Tibial artery (tissue), 4 donors: ENCODE results near the gene EPB41.
"Not testable (repeated sequence)": the region's sequence is repeated elsewhere in the genome, so short reads cannot be mapped to it uniquely, and the experiment has no call there.

Experiments
- DNase-seq, 2 donors: peaks; one replicate each; pipeline ENCODE4 v3.0.0-alpha.2; 2019
- H3K27ac ChIP-seq, 2 donors: fragments of 200-600 bp; sonication (generic) in 1 of 2; 1 replicate in 1 of 2; 2 replicates in 1 of 2; pipeline ENCODE4 v1.5.1; 2018 to 2019; ENCODE audit warnings: mild to moderate bottlenecking in 1 of 2
- H3K27me3 ChIP-seq, 2 donors: fragments of 200-600 bp; sonication (generic) in 1 of 2; one replicate each; pipeline versions ENCODE4 v1.5.1 to v1.6.0; 2016 to 2019
- H3K36me3 ChIP-seq, 3 donors: fragments of 200-600 bp; sonication (generic) in 2 of 3; one replicate each; pipeline ENCODE4 v1.5.1; 2016 to 2019; ENCODE audit warnings: mild to moderate bottlenecking in 2 of 3
- H3K4me1 ChIP-seq, 4 donors: fragments of 200-600 bp; sonication (generic) in 2 of 4; 1 replicate in 3 of 4; 2 replicates in 1 of 4; pipeline ENCODE4 v1.5.1; 2016 to 2019
- H3K4me3 ChIP-seq, 2 donors: fragments of 200-600 bp; sonication (generic) in 1 of 2; 1 replicate in 1 of 2; 2 replicates in 1 of 2; pipeline ENCODE4 v1.5.1; 2018 to 2019; ENCODE audit warnings: mild to moderate bottlenecking in 2 of 2
- H3K9me3 ChIP-seq, 3 donors: fragments of 200-600 bp; sonication (generic) in 1 of 3; one replicate each; pipeline ENCODE4 v1.5.1; 2016 to 2019
- CTCF ChIP-seq, 2 experiments: fragments of 200-600 bp in 1 of 2; fragments of 450-650 bp in 1 of 2; IDR thresholded peaks; one replicate each; pipeline ENCODE4 v1.5.1; 2017 to 2019; ENCODE audit warnings: antibody characterized with exemption in 2 of 2, mild to moderate bottlenecking in 1 of 2, moderate library complexity in 1 of 2
- intact Hi-C: fragments of 100-400 bp; cut with DNase I; formaldehyde crosslinking; loops from one replicate; pipeline ENCODE4 v1.15.0; 2023; ENCODE audit warnings: low total_unique reads

Gene EPB41

DNA sequence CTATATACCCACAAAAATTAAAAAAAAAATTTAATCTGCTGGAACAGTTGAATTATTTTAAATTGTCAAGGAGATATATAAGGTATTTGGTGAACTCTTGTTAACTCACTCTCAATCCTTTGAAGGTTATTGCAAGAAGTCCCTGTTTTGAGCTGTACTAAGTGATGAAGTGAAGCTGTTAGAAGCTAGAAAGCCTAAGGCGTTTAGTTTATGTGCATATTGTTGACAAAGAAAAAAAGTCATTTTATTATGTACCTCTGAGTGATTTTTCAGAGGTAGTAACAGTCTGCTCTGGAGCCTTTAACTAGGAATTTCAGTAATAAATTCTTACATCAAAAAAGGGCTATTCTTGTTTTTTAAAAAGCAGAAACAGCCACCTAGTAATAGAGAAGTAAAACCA lies 149.7 kb downstream of the EPB41 start:
- Histone ChIP-seq H3K36me3 (peaks cover 0 to 10% (median 0%) of the 10 kb centered on the region in 3 donors), H3K4me1 (no peaks in the 10 kb centered on the region), H3K9me3 (no peaks in the 10 kb centered on the region), H3K27me3 (no peaks in the 10 kb centered on the region), H3K4me3 (no peak overlapping the region), H3K27ac (no peak overlapping the region)
- intact Hi-C loops, result no loop called here
- no peak for DNase-seq
- TF ChIP-seq CTCF (IDR thresholded peaks at IDR 0.05), result no peak

DNA sequence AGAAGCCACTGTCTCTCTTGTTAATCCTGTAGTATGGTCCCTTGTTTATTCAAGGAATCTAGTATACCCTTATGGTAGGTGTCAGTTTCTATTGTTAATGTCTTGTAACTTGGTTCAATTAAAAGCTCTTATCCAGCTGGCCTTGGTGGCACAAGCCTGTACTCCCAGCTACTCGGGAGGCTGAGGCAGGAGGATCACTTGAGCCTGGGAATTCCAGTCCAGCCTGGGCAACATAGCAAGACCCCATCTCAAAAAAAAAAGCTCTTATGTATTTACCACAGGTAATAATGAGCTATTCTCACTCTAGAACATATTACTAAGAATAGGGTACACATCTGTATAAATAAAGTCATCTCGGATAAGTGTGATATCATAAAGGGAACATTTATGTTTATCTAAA lies 162.8 kb downstream of the EPB41 start:
- intact Hi-C loops, result no loop called here
- no peaks in the 10 kb centered on the region for H3K9me3 ChIP-seq
- no peaks in the 10 kb centered on the region for H3K27me3 ChIP-seq
- H3K36me3 ChIP-seq, result no peaks in the 10 kb centered on the region
- no peaks in the 10 kb centered on the region for H3K4me1 ChIP-seq
- DNase-seq, result no peak
- no peak overlapping the region for H3K4me3 ChIP-seq
- no peak overlapping the region for H3K27ac ChIP-seq
- no peak for TF ChIP-seq CTCF (IDR thresholded peaks at IDR 0.05)

DNA sequence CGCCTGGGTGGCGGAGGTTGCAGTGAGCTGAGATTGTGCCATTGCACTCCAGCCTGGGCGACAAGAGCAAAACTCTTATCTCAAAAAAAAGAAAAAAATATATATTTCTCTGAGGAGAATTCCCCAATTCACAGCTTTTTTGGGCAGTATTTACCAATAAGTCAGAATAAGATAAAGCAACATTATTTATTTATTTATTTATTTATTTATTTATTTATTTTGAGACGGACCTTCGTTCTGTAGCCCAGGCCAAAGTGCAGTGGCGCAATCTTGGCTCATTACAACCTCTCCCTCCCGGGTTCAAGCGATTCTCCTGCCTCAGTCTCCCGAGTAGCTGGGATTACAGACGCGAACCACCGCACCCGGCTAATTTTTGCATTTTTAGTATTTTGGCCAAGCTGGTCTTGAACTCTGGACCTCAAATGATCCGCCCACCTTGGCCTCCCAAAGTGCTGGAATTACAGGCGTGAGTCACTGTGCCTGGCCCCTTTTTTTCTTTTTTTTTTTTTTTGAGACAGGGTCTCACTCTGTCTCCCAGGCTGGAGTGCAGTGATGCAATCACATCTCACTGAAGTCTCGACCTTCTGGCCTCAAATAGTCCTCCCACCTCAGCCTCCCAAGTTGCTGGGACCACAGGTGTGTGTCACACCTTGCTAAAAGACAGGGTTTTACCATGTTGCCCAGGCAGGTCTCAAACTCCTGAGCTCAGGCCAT lies 165.7 kb downstream of the EPB41 start:
- H3K9me3 ChIP-seq, H3K4me3 ChIP-seq, H3K27me3 ChIP-seq, intact Hi-C loops, H3K4me1 ChIP-seq, H3K27ac ChIP-seq, DNase-seq, H3K36me3 ChIP-seq: not testable (repeated sequence)

DNA sequence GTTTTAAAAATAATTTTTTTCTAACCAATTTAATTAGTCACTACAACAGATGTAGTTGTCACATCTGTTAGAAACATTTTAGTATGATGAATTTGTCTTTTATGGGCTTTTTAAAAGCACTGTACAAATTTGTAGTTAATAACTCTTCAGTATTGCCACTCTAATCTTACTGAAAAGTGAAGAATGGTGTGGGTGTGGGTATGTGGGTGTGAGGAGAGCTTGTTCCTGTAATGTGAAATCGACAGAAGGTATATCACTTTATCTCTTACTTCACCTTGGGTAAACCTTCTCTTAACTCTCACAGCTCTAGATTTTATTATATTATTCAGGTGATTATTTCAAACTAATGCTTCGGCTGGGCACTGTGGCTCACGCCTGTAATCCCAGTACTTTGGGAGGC lies 166.8 kb downstream of the EPB41 start:
- no peak overlapping the region for H3K4me3 ChIP-seq
- no peaks in the 10 kb centered on the region for H3K36me3 ChIP-seq
- H3K4me1 ChIP-seq, result no peaks in the 10 kb centered on the region
- no peaks in the 10 kb centered on the region for H3K27me3 ChIP-seq
- no peak for TF ChIP-seq CTCF (IDR thresholded peaks at IDR 0.05)
- H3K9me3 ChIP-seq, result no peaks in the 10 kb centered on the region
- intact Hi-C loops, result no loop called here
- no peak for DNase-seq
- no peak overlapping the region for H3K27ac ChIP-seq

GRCh38 chr1:29082519-29082918 lies 168.2 kb downstream of the EPB41 start:
- Histone ChIP-seq H3K4me1 (no peaks in the 10 kb centered on the region), H3K36me3 (no peaks in the 10 kb centered on the region), H3K4me3 (no peak overlapping the region), H3K27ac (no peak overlapping the region), H3K27me3 (no peaks in the 10 kb centered on the region), H3K9me3 (no peaks in the 10 kb centered on the region)
- no peak for TF ChIP-seq CTCF (IDR thresholded peaks at IDR 0.05)
- no peak for DNase-seq
- intact Hi-C loops, result no loop called here

- H3K27ac ChIP-seq, result no peak overlapping the region
- intact Hi-C loops, result no loop called here
- no peaks in the 10 kb centered on the region for H3K36me3 ChIP-seq
- H3K27me3 ChIP-seq, result no peaks in the 10 kb centered on the region
- no peak overlapping the region for H3K4me3 ChIP-seq
- no peaks in the 10 kb centered on the region for H3K4me1 ChIP-seq
- no peaks in the 10 kb centered on the region for H3K9me3 ChIP-seq
- no peak for TF ChIP-seq CTCF (IDR thresholded peaks at IDR 0.05)
- no peak for DNase-seq
Observed at GRCh38 chr1:29083317-29084195, 169.2 kb downstream of the EPB41 start.
